K562 (cell line): ENCODE results near the gene HES6. TPM values are rescaled to one million over a fixed set of nuclear protein-coding genes. Genes with fewer than 3 reads are reported as not detected.

Source experiments
- ELF2 ChIP-seq: fragments of 250-450 bp; sonication (Bioruptor Pico); IDR thresholded peaks from 2 replicates; pipeline ENCODE4 v1.5.0; 2021; ENCODE audit warnings: mild to moderate bottlenecking
- FIP1L1 ChIP-seq: fragments of 200-400 bp; formaldehyde crosslinking; IDR thresholded peaks from 2 replicates; pipeline ENCODE4 v1.6.1; 2018; ENCODE audit warnings: mild to moderate bottlenecking, low read depth, low read length; ENCODE audit not compliant: poor library complexity, severe bottlenecking
- FOXM1 ChIP-seq, 2 experiments: fragments of 450-650 bp in 1 of 2; sonication (generic) in 1 of 2; formaldehyde crosslinking in 1 of 2; IDR thresholded peaks; 2 replicates each; pipeline versions ENCODE4 v1.6.1 to v1.9.0; 2017 to 2022; ENCODE audit warnings: low read depth in 2 of 2, mild to moderate bottlenecking in 2 of 2, missing genetic modification reagents in 1 of 2, moderate library complexity in 1 of 2
- NKRF ChIP-seq: fragments of 450-650 bp; IDR thresholded peaks from 2 replicates; pipeline ENCODE4 v1.6.1; 2016; ENCODE audit warnings: borderline replicate concordance
- POLR2A ChIP-seq: fragments of 450-650 bp; conservative IDR thresholded peaks from 2 replicates; pipeline ENCODE4 v1.6.1; 2016
- YY1 ChIP-seq, 3 experiments: IDR thresholded peaks; 2 replicates each; pipeline ENCODE4 v1.6.1; 2011; ENCODE audit warnings: low read length in 2 of 3, mild to moderate bottlenecking in 2 of 3, moderate library complexity in 2 of 3, borderline replicate concordance in 1 of 3, control low read depth in 1 of 3, low read depth in 1 of 3; ENCODE audit not compliant: insufficient read depth in 3 of 3, insufficient replicate concordance in 2 of 3, control insufficient read depth in 1 of 3, insufficient read length in 1 of 3; ENCODE audit errors: extremely low read depth in 1 of 3
- ZNF609 ChIP-seq: sonication (generic); formaldehyde crosslinking; IDR thresholded peaks from 2 replicates; pipeline ENCODE4 v1.8.1; 2023; ENCODE audit warnings: missing genetic modification reagents, mild to moderate bottlenecking, borderline replicate concordance
- ZNF639 ChIP-seq, 2 experiments: fragments of 200-800 bp in 1 of 2; sonication (Bioruptor generic) in 1 of 2; sonication (generic) in 1 of 2; formaldehyde crosslinking in 1 of 2; IDR thresholded peaks in 1 of 2; conservative IDR thresholded peaks in 1 of 2; 2 replicates each; pipeline versions ENCODE4 v1.5.0 to v1.6.1; 2016 to 2020; ENCODE audit warnings: missing compliant biosample characterization in 1 of 2, missing genetic modification characterization in 1 of 2, missing genetic modification reagents in 1 of 2
- ZNF780A ChIP-seq: fragments of 250-450 bp; sonication (Bioruptor Pico); IDR thresholded peaks from 2 replicates; pipeline ENCODE4 v1.5.0; 2021; ENCODE audit warnings: mild to moderate bottlenecking
- polyA plus RNA-seq, 8 experiments: library from polyadenylated mRNA; depleted of rRNA in 4 of 8; stranded (reverse) in 5 of 8; unstranded in 3 of 8; fragments of >200 nt; fragmentation: Nextera tagmentation in 2 of 8; fragmentation: Illumina TruSeq in 1 of 8; extraction: Ambion mirVana in 2 of 8; extraction: Trizol in 1 of 8; gene quantifications; 2 replicates each; pipeline versions ENCODE4 v1.2.1 to v1.2.3, GENCODE V29; 2011 to 2014; ENCODE audit warnings: inconsistent platforms in 1 of 8, missing spikeins in 1 of 8
- total RNA-seq, 7 experiments: library from RNA; depleted of rRNA in 6 of 7; stranded (reverse); fragments of >200 nt in 6 of 7; fragmentation: Illumina TruSeq in 2 of 7; extraction: Trizol in 2 of 7; gene quantifications; 2 replicates each; pipeline versions ENCODE4 v1.2.1 to v1.2.3, GENCODE V29; 2011 to 2021; ENCODE audit warnings: low replicate concordance in 1 of 7
- TF ChIP-seq, protein P1 (sequence below), 2 experiments: IDR thresholded peaks in 1 of 2; conservative IDR thresholded peaks in 1 of 2; 2 replicates each; pipeline ENCODE4 v1.6.1; 2016; ENCODE audit warnings: low read depth in 2 of 2, mild to moderate bottlenecking in 1 of 2, missing compliant biosample characterization in 1 of 2, missing genetic modification characterization in 1 of 2, moderate library complexity in 1 of 2

The HES6 gene
- total and polyA plus RNA-seq, 9 of the 15 experiments (the other 6 are each of a cell fraction or from before 2014, with no cell fraction given) = 6.2 to 133 (median 29.2) TPM

DNA sequence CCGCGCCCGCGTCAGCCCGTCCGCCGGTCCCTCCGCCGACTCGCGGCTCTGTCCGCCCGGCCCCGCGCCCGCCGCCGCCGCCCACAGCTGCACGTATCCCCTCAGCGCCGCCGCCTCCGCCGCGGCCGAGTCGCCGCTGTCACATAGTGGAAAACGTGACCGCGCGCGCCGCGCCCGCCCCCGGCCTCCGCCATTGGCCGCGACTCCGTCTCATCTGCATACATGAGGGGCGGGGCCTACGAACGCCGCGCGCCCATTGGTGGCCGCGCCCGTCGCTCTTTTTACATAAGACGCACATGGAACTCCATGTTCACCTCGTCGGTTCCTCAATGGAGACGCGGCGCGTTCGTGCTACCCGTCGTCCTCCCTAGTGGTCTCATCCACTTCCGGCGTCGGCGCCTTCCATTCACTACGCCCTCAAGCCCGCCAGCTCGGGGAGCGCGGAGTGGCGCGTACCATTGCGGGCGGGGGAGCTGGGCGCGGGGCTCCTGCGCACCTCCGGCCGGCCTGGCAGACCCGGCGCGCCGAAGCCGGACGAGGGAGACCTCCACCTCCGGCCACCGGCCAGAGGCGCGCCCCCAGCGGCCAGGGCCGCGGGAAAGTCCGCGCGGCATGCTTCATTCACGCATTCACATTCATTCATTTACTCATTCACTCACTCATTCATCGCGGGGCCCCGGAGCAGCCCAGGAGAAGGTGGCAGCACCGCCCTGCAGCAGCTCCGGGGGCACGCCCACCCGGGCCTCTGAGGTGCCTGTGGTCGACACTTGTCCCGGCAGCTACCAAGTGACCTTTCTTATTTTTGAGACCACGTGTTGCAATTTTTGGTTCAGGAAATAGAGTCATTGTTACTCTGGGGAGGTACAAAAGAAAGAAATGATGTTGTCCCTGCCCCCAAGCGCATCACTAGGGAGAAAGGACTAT, 49.1 kb upstream of the HES6 start (continued):
- TF ChIP-seq ZNF609 (CRISPR knock-in tag) = no peak
- TF ChIP-seq NKRF = 0 out of 2 replicates have a peak, but pooled peaks have one; percentile 60
- TF ChIP-seq ZNF780A (CRISPR knock-in tag) = no peak
- TF ChIP-seq ZNF639 (CRISPR knock-in tag; conservative IDR thresholded peaks at IDR 0.05 in 1 of 2, IDR thresholded peaks at IDR 0.05 in 1 of 2) = peak in 1 of 2 experiments; percentile 54; a peak in 1 of 4 replicates
- TF ChIP-seq FIP1L1 = peak; percentile 73
- peak; percentile 74 for TF ChIP-seq POLR2A
- peak in 2 of 3 experiments; percentile 47 to 66 for TF ChIP-seq YY1 (IDR thresholded peaks at IDR 0.05; ENCODE audit: borderline replicate concordance in 1 of 3, control insufficient read depth in 1 of 3, extremely low read depth in 1 of 3, insufficient read depth in 3 of 3, insufficient read length in 1 of 3, insufficient replicate concordance in 2 of 3, low read depth in 1 of 3, low read length in 2 of 3)
- TF ChIP-seq FOXM1 (IDR thresholded peaks at IDR 0.05; ENCODE audit: low read depth) = no peak
- TF ChIP-seq FOXM1 (CRISPR knock-in tag; IDR thresholded peaks at IDR 0.05; ENCODE audit: low read depth) = 0 out of 2 replicates have a peak, but pooled peaks have one; percentile 55
- TF ChIP-seq, protein P1, sequence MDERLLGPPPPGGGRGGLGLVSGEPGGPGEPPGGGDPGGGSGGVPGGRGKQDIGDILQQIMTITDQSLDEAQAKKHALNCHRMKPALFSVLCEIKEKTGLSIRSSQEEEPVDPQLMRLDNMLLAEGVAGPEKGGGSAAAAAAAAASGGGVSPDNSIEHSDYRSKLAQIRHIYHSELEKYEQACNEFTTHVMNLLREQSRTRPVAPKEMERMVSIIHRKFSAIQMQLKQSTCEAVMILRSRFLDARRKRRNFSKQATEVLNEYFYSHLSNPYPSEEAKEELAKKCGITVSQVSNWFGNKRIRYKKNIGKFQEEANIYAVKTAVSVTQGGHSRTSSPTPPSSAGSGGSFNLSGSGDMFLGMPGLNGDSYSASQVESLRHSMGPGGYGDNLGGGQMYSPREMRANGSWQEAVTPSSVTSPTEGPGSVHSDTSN (CRISPR knock-in tag; IDR thresholded peaks at IDR 0.05; ENCODE audit: low read depth) = peak; percentile 83
- TF ChIP-seq, protein P1 (tag; conservative IDR thresholded peaks at IDR 0.05; ENCODE audit: low read depth) = peak; percentile 95
- 0 out of 2 replicates have a peak, but pooled peaks have one; percentile 22 for TF ChIP-seq ELF2 (CRISPR knock-in tag)
